Upper lobe of left lung (tissue), 4 donors: ENCODE results near the gene ST6GALNAC2.

Experiments
- EP300 ChIP-seq, 4 donors: sonication (generic); formaldehyde crosslinking; IDR thresholded peaks; one replicate each; pipeline ENCODE4 v1.5.1; 2017; ENCODE audit warnings: antibody characterized with exemption in 4 of 4, control low read depth in 2 of 4
- POLR2A ChIP-seq, 4 donors: fragments of 450-650 bp; IDR thresholded peaks; one replicate each; pipeline ENCODE4 v1.5.1; 2016 to 2017; ENCODE audit warnings: antibody characterized with exemption in 4 of 4, mild to moderate bottlenecking in 2 of 4
- TF ChIP-seq, protein P1 (sequence below), 6 experiments: fragments of 450-650 bp in 4 of 6; fragments of 200-600 bp in 2 of 6; sonication (generic) in 2 of 6; IDR thresholded peaks; one replicate each; pipeline ENCODE4 v1.5.1; 2016 to 2019; ENCODE audit warnings: antibody characterized with exemption in 6 of 6

DNA sequence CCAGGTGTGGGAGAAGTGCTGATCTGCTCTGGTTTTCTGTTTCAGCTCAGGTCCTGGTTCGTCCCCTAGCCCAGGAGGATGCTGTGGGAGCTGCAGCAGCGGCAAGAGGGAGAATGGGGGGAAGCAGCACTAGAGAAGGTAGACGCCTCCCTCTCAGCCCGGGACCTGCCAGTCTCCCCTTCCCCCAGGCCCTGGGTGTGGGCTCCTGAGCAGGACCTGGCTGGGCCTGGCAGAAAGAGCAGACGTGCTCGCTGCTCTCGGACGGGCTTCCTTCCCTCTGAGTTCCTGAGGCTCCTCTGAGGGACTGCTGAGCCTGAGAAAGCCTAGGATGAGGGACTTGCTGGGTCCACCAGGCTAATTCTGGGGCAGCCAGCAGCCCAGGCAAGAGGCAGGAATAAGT is 42.7 kb downstream of the ST6GALNAC2 start:
- TF ChIP-seq, protein P1, sequence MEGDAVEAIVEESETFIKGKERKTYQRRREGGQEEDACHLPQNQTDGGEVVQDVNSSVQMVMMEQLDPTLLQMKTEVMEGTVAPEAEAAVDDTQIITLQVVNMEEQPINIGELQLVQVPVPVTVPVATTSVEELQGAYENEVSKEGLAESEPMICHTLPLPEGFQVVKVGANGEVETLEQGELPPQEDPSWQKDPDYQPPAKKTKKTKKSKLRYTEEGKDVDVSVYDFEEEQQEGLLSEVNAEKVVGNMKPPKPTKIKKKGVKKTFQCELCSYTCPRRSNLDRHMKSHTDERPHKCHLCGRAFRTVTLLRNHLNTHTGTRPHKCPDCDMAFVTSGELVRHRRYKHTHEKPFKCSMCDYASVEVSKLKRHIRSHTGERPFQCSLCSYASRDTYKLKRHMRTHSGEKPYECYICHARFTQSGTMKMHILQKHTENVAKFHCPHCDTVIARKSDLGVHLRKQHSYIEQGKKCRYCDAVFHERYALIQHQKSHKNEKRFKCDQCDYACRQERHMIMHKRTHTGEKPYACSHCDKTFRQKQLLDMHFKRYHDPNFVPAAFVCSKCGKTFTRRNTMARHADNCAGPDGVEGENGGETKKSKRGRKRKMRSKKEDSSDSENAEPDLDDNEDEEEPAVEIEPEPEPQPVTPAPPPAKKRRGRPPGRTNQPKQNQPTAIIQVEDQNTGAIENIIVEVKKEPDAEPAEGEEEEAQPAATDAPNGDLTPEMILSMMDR (IDR thresholded peaks at IDR 0.05), result no peak
- TF ChIP-seq POLR2A (IDR thresholded peaks at IDR 0.05), result no peak
- TF ChIP-seq EP300 (IDR thresholded peaks at IDR 0.05), result no peak
